AG20443 (cell line): ENCODE data around the gene CHRNE.
A peak's percentile ranks its signal among the peaks of the same experiment; 100 is the strongest.
"Not testable (repeated sequence)": the region's sequence is repeated elsewhere in the genome, so short reads cannot be mapped to it uniquely, and the experiment has no call there.

Source experiments
- DNase-seq: peaks from one replicate; pipeline ENCODE4 v3.0.0; 2012; ENCODE audit warnings: low spot score, mixed read lengths

CHRNE gene

GRCh38 chr17:4887581-4887980 is 15.3 kb downstream of the CHRNE start:
- DNase-seq: no peak

GRCh38 chr17:4886830-4887229 is 16.1 kb downstream of the CHRNE start:
- DNase-seq: no peak

GRCh38 chr17:4884489-4884888 is 18.4 kb downstream of the CHRNE start:
- no peak for DNase-seq

GRCh38 chr17:4881761-4882555 is 20.9 kb downstream of the CHRNE start:
- DNase-seq: peak; percentile 70

DNA sequence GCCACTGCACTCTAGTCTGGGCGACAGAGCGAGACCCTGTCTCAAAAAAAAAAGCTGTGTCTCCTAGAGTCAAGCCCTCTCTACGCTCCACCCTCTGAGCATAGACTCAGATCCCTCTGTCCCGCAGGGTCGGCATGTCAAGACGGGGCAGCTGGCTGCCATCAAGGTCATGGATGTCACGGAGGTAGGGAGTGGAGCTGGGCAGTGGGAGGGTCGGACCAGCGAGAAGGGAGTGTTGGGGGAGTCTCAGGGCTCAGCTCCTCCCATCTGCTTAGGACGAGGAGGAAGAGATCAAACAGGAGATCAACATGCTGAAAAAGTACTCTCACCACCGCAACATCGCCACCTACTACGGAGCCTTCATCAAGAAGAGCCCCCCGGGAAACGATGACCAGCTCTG is 22.0 kb downstream of the CHRNE start:
- DNase-seq: no peak

DNA sequence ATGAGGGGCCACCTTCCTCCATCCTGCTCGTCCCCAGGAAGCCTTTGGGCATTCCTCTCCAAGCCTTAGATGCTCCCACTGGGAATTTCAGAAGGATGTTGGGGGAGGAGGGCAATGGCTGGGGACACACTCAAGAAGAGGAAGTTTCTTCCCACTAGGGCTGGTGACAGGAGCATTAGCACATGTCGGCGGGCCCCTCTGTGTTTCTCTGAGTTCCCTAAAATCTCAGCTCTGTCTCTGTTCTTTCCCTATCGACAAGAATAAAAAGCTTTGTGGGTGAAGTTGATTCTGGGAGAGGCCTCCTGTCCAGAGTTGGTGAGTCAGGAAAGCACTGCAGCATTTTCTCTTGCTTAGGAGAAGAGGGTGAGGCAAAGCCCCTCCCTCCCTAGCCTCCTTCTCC is 23.3 kb downstream of the CHRNE start:
- DNase-seq: no peak

- no peak for DNase-seq
Observed at GRCh38 chr17:4877089-4877488, 25.8 kb downstream of the CHRNE start.

GRCh38 chr17:4872786-4873185 is 30.1 kb downstream of the CHRNE start:
- no peak for DNase-seq

DNA sequence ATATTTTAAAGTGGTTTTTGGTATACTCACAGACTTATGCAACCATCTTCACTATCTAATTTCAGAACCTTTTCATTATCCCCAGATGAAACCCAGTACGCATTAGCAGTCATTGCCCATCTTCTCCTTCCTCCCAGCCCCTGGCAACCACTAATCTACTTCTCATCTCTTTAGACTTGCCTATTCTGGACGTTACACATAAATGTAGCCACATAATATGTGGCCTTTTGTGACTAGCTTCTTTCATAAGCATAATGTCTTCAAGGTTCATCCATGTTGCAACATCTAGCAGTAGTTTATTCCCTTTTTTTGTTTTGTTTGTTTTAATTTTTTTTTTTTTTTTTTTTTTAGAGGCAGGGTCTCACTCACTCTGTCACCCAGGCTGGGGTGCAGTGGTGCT is 32.0 kb downstream of the CHRNE start:
- no peak for DNase-seq

GRCh38 chr17:4869058-4869998 is 33.6 kb downstream of the CHRNE start:
- not testable (repeated sequence) for DNase-seq

GRCh38 chr17:4867535-4867934 is 35.4 kb downstream of the CHRNE start:
- DNase-seq: not testable (repeated sequence)

- no peak for DNase-seq
Observed at GRCh38 chr17:4863321-4863720, 39.6 kb downstream of the CHRNE start.

- no peak for DNase-seq
Observed at GRCh38 chr17:4862720-4863119, 40.2 kb downstream of the CHRNE start.

GRCh38 chr17:4861052-4861451 is 41.8 kb downstream of the CHRNE start:
- no peak for DNase-seq

DNA sequence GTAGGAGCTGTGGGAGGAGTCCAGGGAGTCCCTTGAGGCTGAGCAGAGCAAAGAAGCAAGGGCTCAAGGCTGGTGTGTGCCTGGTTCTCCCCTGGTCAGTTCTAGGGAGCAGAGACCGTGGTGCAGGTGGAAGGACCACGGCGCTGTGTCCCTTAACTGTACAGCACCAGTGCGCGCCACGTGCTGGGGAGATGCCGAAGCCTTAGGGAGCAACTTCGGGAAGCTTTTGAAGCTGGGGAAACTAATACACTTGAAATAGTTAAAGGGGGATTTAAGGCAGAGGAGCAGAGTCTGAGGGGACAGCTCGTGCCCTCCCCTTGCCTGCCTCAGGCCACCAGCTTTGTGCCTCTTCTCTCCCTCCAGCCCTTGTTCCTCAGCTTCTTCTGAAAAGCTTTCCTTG is 42.2 kb downstream of the CHRNE start:
- no peak for DNase-seq

DNA sequence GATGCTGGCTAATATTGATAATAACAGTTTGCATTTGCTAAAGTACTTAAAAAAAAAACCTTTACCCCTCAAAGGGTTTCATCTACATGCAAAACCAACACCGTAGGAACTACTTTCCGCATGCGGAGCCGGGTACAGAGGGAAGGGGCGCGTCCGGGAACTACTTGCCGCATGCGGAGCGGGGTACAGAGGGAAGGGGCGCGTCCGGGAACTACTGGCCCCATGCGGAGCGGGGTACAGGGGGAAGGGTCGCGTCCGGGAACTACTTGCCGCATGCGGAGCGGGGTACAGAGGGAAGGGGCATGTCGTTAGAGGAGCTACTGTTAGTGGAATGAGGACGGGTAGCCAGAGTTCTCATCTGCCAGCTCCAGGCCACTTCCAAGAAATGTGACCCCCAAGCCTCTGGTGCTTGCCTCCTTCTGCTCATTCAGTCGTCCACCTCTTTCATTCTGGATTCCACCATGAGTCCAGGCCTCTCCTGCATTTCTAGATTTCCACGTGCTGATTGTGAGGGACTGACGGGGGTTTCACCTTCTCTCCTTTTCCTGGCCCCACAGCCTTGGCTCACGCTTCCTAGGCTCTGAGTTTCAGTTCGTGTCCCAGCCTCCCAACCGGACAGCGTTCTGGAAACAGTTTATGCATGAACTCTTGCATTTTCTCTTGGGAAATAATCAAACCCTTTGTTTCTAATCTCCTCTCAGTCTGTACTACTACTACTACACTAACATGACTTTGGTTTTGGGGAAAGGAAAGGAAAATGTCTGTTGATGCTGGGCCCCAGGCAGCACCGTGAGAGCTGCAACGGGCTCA is 42.9 kb downstream of the CHRNE start:
- DNase-seq: no peak

GRCh38 chr17:4858882-4859260 is 44.0 kb downstream of the CHRNE start:
- DNase-seq: peak; percentile 46

DNA sequence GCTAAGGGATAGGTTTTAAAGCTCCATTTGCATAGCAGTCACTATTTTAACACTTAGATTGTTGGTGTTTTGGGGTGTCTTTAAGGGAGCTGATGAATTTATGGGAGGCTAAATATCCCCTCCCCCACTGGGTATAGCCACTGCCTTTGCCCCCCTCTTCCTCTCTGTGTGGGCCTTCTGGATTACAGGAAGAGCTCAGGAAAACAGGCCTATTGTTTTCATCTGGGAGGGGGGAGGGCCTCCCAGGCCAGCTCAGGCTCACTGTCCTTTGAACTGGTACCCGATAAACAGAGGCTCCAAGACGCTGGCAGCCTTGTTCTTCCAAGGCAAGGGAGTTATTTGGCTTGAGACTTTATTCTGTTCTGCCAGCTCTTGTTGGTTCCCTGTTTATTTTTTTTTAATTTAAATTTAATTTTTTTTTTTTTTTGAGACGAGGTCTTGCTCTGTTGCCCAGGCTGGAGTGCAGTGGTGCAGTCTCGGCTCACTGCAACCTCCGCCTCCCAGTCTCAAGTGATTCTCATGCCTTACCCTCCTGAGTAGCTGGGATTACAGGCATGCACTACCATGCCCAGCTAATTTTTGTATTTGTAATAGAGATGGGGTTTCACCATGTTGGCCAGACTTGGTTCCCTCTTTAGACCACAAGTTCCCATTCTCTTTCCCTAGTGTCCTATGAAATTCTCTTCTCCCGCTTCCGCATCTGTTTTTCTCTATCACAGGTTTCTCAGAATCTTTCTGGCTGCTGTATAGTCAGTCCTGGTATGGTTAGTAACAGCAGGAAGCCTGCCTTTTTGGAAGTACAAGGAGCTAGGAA is 44.6 kb downstream of the CHRNE start:
- no peak for DNase-seq

GRCh38 chr17:4857347-4857746 is 45.6 kb downstream of the CHRNE start:
- DNase-seq: not testable (repeated sequence)

- DNase-seq: no peak
Observed at GRCh38 chr17:4856937-4857314, 46.0 kb downstream of the CHRNE start.

GRCh38 chr17:4856271-4856936 is 46.5 kb downstream of the CHRNE start:
- no peak for DNase-seq
